Measurements from ENCODE around the gene EHMT2. TPM values are rescaled to one million over a fixed set of nuclear protein-coding genes. Genes with fewer than 3 reads are reported as not detected.
A peak's percentile ranks its signal among the peaks of the same experiment; 100 is the strongest.

EHMT2 gene
- total RNA-seq, 4 donors from 2014 or later, result 23.4 to 34.5 (median 27.4) TPM

GRCh38 chr6:31889331-31889972 is 8.0 kb downstream of the EHMT2 start:
- 94 to 100% methylated on average over 3 of the region's 3 CpGs for WGBS, 2 donors
- Histone ChIP-seq H3K27ac (no peak overlapping the region), H3K4me1 (peaks cover 0 to 6% (median 0%) of the 10 kb centered on the region in 3 donors), H3K27me3 (no peaks in the 10 kb centered on the region), H3K9me3 (no peaks in the 10 kb centered on the region), H3K36me3 (peaks cover 34 to 100% (median 58%) of the 10 kb centered on the region in 3 donors), H3K4me3 (no peak overlapping the region)
- DNase-seq, result no peak
- TF ChIP-seq CTCF (IDR thresholded peaks at IDR 0.05) (no peak), POLR2A (IDR thresholded peaks at IDR 0.05) (no peak)
- intact Hi-C loops (cut with DNase I), result no loop called here

- 59 to 78% methylated on average over 14 to 16 of the region's 43 CpGs for WGBS, 2 donors
- H3K27me3 ChIP-seq, result no peaks in the 10 kb centered on the region
- H3K27ac ChIP-seq, result no peak overlapping the region
- H3K4me3 ChIP-seq, result no peak overlapping the region
- TF ChIP-seq CTCF (IDR thresholded peaks at IDR 0.05) (peak in 4 of 6 experiments; percentile 45 to 72 (median 58)), POLR2A (IDR thresholded peaks at IDR 0.05) (no peak)
- peaks cover 38 to 100% (median 66%) of the 10 kb centered on the region in 3 donors for H3K36me3 ChIP-seq
- DNase-seq, result no peak
- intact Hi-C loops (cut with DNase I), result no loop called here
- H3K4me1 ChIP-seq, result peaks cover 0 to 6% (median 0%) of the 10 kb centered on the region in 3 donors
- no peaks in the 10 kb centered on the region for H3K9me3 ChIP-seq
Observed at GRCh38 chr6:31888276-31889258, 8.9 kb downstream of the EHMT2 start.

- intact Hi-C loops (cut with DNase I), result no loop called here
- H3K27ac ChIP-seq, result no peak overlapping the region
- no peak overlapping the region for H3K4me3 ChIP-seq
- no peak for DNase-seq
- no peaks in the 10 kb centered on the region for H3K9me3 ChIP-seq
- TF ChIP-seq POLR2A (IDR thresholded peaks at IDR 0.05) (no peak), CTCF (IDR thresholded peaks at IDR 0.05) (no peak)
- H3K27me3 ChIP-seq, result no peaks in the 10 kb centered on the region
- peaks cover 47 to 100% (median 66%) of the 10 kb centered on the region in 3 donors for H3K36me3 ChIP-seq
- 73 to 85% methylated on average over 4 to 10 of the region's 19 CpGs for WGBS, 2 donors
- peaks cover 0 to 6% (median 0%) of the 10 kb centered on the region in 3 donors for H3K4me1 ChIP-seq
Observed at GRCh38 chr6:31887173-31888007, 10.1 kb downstream of the EHMT2 start.

- Histone ChIP-seq H3K4me3 (no peak overlapping the region), H3K36me3 (peaks cover 48 to 100% (median 66%) of the 10 kb centered on the region in 3 donors), H3K9me3 (no peaks in the 10 kb centered on the region), H3K27ac (no peak overlapping the region), H3K4me1 (peaks cover 0 to 6% (median 0%) of the 10 kb centered on the region in 3 donors), H3K27me3 (no peaks in the 10 kb centered on the region)
- WGBS, 2 donors, result 90 to 94% methylated on average over 7 to 12 of the region's 18 CpGs
- intact Hi-C loops (cut with DNase I), result no loop called here
- DNase-seq, result no peak
- TF ChIP-seq CTCF (IDR thresholded peaks at IDR 0.05) (no peak), POLR2A (IDR thresholded peaks at IDR 0.05) (no peak)
Observed at GRCh38 chr6:31886541-31886991, 10.9 kb downstream of the EHMT2 start.

Measured in esophagus squamous epithelium (tissue), 5 donors.